Globus pallidus (tissue), 1 donor: Measurements from ENCODE around the gene PPT1.

Experiments used
- DNase-seq: peaks from one replicate; pipeline ENCODE4 v3.0.0-alpha.2; 2015; ENCODE audit warnings: low spot score

The PPT1 gene

GRCh38 chr1:40030528-40031135 is 66.4 kb downstream of the PPT1 start:
- no peak for DNase-seq

GRCh38 chr1:40029608-40030007 is 67.4 kb downstream of the PPT1 start:
- no peak for DNase-seq

GRCh38 chr1:40027647-40028046 is 69.4 kb downstream of the PPT1 start:
- no peak for DNase-seq

- no peak for DNase-seq
Measured at GRCh38 chr1:40024671-40025070, 72.4 kb downstream of the PPT1 start.

GRCh38 chr1:40023379-40023944 is 73.6 kb downstream of the PPT1 start:
- DNase-seq = no peak
